NCI-H1694 treated with DMSO at 0.1 percent for 48 hours (cell line): ENCODE data around the gene PTCD2.

Experiments
- DNase-seq: peaks from one replicate; lab custom pipeline; 2025; lab: John Stamatoyannopoulos, UW

The PTCD2 gene

GRCh38 chr5:72417333-72418062 lies 97.3 kb downstream of the PTCD2 start:
- DNase-seq: no peak
